Ascending aorta (tissue), 2 donors: ENCODE data around the gene PPARA. TPM values are rescaled to one million over a fixed set of nuclear protein-coding genes. Genes with fewer than 3 reads are reported as not detected.
A peak's percentile ranks its signal among the peaks of the same experiment; 100 is the strongest.

Source experiments
- DNase-seq, 2 donors: peaks; one replicate each; pipeline ENCODE4 v3.0.0-alpha.2; 2019; ENCODE audit warnings: low spot score in 2 of 2
- H3K27ac ChIP-seq, 2 donors: fragments of 200-600 bp; sonication (generic); one replicate each; pipeline ENCODE4 v1.5.1; 2016 to 2017; ENCODE audit warnings: mild to moderate bottlenecking in 1 of 2
- H3K27me3 ChIP-seq: fragments of 200-600 bp; sonication (generic); one replicate; pipeline ENCODE4 v1.5.1; 2017
- H3K36me3 ChIP-seq, 2 donors: fragments of 200-600 bp; sonication (generic); one replicate each; pipeline ENCODE4 v1.5.1; 2016
- H3K4me1 ChIP-seq, 2 donors: fragments of 200-600 bp; sonication (generic); one replicate each; pipeline ENCODE4 v1.5.1; 2016 to 2017; ENCODE audit warnings: mild to moderate bottlenecking in 1 of 2
- H3K4me3 ChIP-seq, 2 donors: fragments of 200-600 bp; sonication (generic); one replicate each; pipeline ENCODE4 v1.5.1; 2016 to 2017; ENCODE audit warnings: mild to moderate bottlenecking in 1 of 2
- H3K9me3 ChIP-seq, 2 donors: fragments of 200-600 bp; sonication (generic); one replicate each; pipeline ENCODE4 v1.5.1; 2016
- CTCF ChIP-seq, 3 experiments: fragments of 200-600 bp in 2 of 3; fragments of 450-650 bp in 1 of 3; sonication (generic) in 2 of 3; IDR thresholded peaks; one replicate each; pipeline ENCODE4 v1.5.1; 2016 to 2019; ENCODE audit warnings: antibody characterized with exemption in 3 of 3, mild to moderate bottlenecking in 1 of 3, moderate library complexity in 1 of 3
- intact Hi-C: fragments of 100-400 bp; cut with DNase I; formaldehyde crosslinking; loops from one replicate; pipeline ENCODE4 v1.15.1; 2023
- total RNA-seq: library from RNA; depleted of rRNA; stranded (reverse); fragments of >200 nt; gene quantifications from one replicate; pipeline ENCODE4 v1.1.0, GENCODE V29; 2016

The PPARA gene
- total RNA-seq, 1 donor from 2014 or later, result 20.1 TPM

- Histone ChIP-seq H3K27ac (no peak overlapping the region), H3K36me3 (peaks cover 3 to 44% of the 10 kb centered on the region in 2 donors), H3K4me3 (no peak overlapping the region), H3K9me3 (peaks cover 13% of the 10 kb centered on the region in 2 donors), H3K4me1 (no peaks in the 10 kb centered on the region), H3K27me3 (no peaks in the 10 kb centered on the region)
- DNase-seq, result peak in 1 of 2 donors; percentile 25
- TF ChIP-seq CTCF (IDR thresholded peaks at IDR 0.05), result no peak
- intact Hi-C loops, result no loop called here
These were observed 30.2 kb downstream of the PPARA start for GRCh38 chr22:46180370-46181137.

- H3K4me3 ChIP-seq, result no peak overlapping the region
- H3K9me3 ChIP-seq, result peaks cover 13% of the 10 kb centered on the region in 2 donors
- peaks cover 3 to 57% of the 10 kb centered on the region in 2 donors for H3K36me3 ChIP-seq
- no peaks in the 10 kb centered on the region for H3K27me3 ChIP-seq
- no peaks in the 10 kb centered on the region for H3K4me1 ChIP-seq
- no peak overlapping the region for H3K27ac ChIP-seq
- no peak for TF ChIP-seq CTCF (IDR thresholded peaks at IDR 0.05)
- peak in 1 of 2 donors; percentile 40 for DNase-seq
- intact Hi-C loops, result no loop called here
These were observed 33.4 kb downstream of the PPARA start for GRCh38 chr22:46183733-46184132.

GRCh38 chr22:46185283-46185682 is 35.0 kb downstream of the PPARA start:
- Histone ChIP-seq H3K36me3 (peaks cover 3 to 45% of the 10 kb centered on the region in 2 donors), H3K9me3 (peaks cover 8% of the 10 kb centered on the region in 2 donors), H3K4me3 (no peak overlapping the region), H3K27me3 (no peaks in the 10 kb centered on the region), H3K27ac (no peak overlapping the region), H3K4me1 (no peaks in the 10 kb centered on the region)
- DNase-seq, result peak in 1 of 2 donors; percentile 42
- intact Hi-C loops, result no loop called here
- TF ChIP-seq CTCF (IDR thresholded peaks at IDR 0.05), result no peak

GRCh38 chr22:46187862-46188261 is 37.5 kb downstream of the PPARA start:
- DNase-seq, result peak in 1 of 2 donors; percentile 4
- intact Hi-C loops, result no loop called here
- Histone ChIP-seq H3K27ac (no peak overlapping the region), H3K36me3 (peaks cover 3 to 36% of the 10 kb centered on the region in 2 donors), H3K4me1 (no peaks in the 10 kb centered on the region), H3K4me3 (no peak overlapping the region), H3K27me3 (no peaks in the 10 kb centered on the region), H3K9me3 (no peaks in the 10 kb centered on the region)
- no peak for TF ChIP-seq CTCF (IDR thresholded peaks at IDR 0.05)

GRCh38 chr22:46192210-46192993 is 42.1 kb downstream of the PPARA start:
- no peak for DNase-seq
- Histone ChIP-seq H3K4me3 (no peak overlapping the region), H3K27ac (no peak overlapping the region), H3K36me3 (peaks cover 3 to 18% of the 10 kb centered on the region in 2 donors), H3K9me3 (no peaks in the 10 kb centered on the region), H3K27me3 (no peaks in the 10 kb centered on the region), H3K4me1 (no peaks in the 10 kb centered on the region)
- no peak for TF ChIP-seq CTCF (IDR thresholded peaks at IDR 0.05)
- intact Hi-C loops, result no loop called here
